Spleen (tissue), 7 donors: Measurements from ENCODE around the gene RIPPLY3.

Experiments
- CTCF ChIP-seq, 11 experiments: fragments of 200-600 bp in 7 of 11; fragments of 450-650 bp in 4 of 11; sonication (generic) in 4 of 11; IDR thresholded peaks in 8 of 11; conservative IDR thresholded peaks in 3 of 11; 1 replicate in 7 of 11; 2 replicates in 4 of 11; pipeline versions ENCODE4 v1.4.0 to v1.8.0; 2016 to 2021; ENCODE audit warnings: antibody characterized with exemption in 11 of 11, inconsistent platforms in 4 of 11, mild to moderate bottlenecking in 1 of 11
- POLR2A ChIP-seq, 3 donors: fragments of 450-650 bp; IDR thresholded peaks; one replicate each; pipeline ENCODE4 v1.5.1; 2017; ENCODE audit warnings: antibody characterized with exemption in 3 of 3, mild to moderate bottlenecking in 1 of 3
- donor health status: DM: no; HTN: no; CAD: no; lungs with moderate emphysema.
- donor health status: DM: no; HTN: no; CAD: no.
- donor health status: DM: no; HTN: no; CAD: no.

GRCh38 chr21:36966066-36966820, 40.3 kb upstream of the RIPPLY3 start, which contains the start of gene HLCS:
- TF ChIP-seq CTCF (IDR thresholded peaks at IDR 0.05 in 8 of 11, conservative IDR thresholded peaks at IDR 0.05 in 3 of 11) (peak in 4 of 11 experiments; percentile 31 to 34 (median 34)), POLR2A (IDR thresholded peaks at IDR 0.05) (no peak)
